CD4-positive, alpha-beta T cell (primary cell): ENCODE data around the gene ENTPD3. TPM values are rescaled to one million over a fixed set of nuclear protein-coding genes. Genes with fewer than 3 reads are reported as not detected.

ENCODE experiments used
- ATAC-seq: fragments of 200-7000 bp; cut with Tn5 transposase; one replicate; pipeline ENCODE4 v1.10.0; 2022; ENCODE audit warnings: mild to moderate bottlenecking; ENCODE audit not compliant: poor library complexity
- CTCF ChIA-PET: fragments of 350-600 bp; sonication (Branson Sonifier 250); formaldehyde crosslinking; loops from one replicate; lab custom pipeline; 2021; ENCODE audit warnings: antibody characterized with exemption, inconsistent platforms; lab: Charles Lee
- POLR2A ChIA-PET: fragments of 350-600 bp; sonication (Branson Sonifier 250); formaldehyde crosslinking; loops from one replicate; lab custom pipeline; 2021; ENCODE audit warnings: antibody characterized with exemption, inconsistent platforms; lab: Charles Lee
- DNase-seq, 14 experiments: peaks; one replicate each; pipeline ENCODE4 v3.0.0-alpha.2; 2013 to 2020; ENCODE audit warnings: mixed read lengths in 2 of 14
- H3K27ac ChIP-seq, 2 donors: one replicate each; pipeline versions ENCODE4 v1.5.1 to v1.7.0; 2013; ENCODE audit warnings: low read length in 2 of 2, low read depth in 1 of 2, mild to moderate bottlenecking in 1 of 2
- H3K27me3 ChIP-seq, 2 experiments: 1 replicate in 1 of 2; 2 replicates in 1 of 2; pipeline versions ENCODE4 v1.6.1 to v1.7.0; 2013; ENCODE audit warnings: low read length in 2 of 2, control low read depth in 1 of 2, mild to moderate bottlenecking in 1 of 2, moderate library complexity in 1 of 2; ENCODE audit not compliant: insufficient read depth in 2 of 2, control insufficient read depth in 1 of 2
- H3K36me3 ChIP-seq: one replicate; pipeline ENCODE4 v1.6.1; 2013; ENCODE audit warnings: low read length, control low read depth; ENCODE audit not compliant: insufficient read depth
- H3K4me1 ChIP-seq: one replicate; pipeline ENCODE4 v1.6.1; 2013; ENCODE audit warnings: low read length, control low read depth; ENCODE audit not compliant: insufficient read depth
- H3K4me3 ChIP-seq: one replicate; pipeline ENCODE4 v1.5.1; 2013; ENCODE audit warnings: mild to moderate bottlenecking, low read length, moderate library complexity
- H3K9me3 ChIP-seq, 2 experiments: 1 replicate in 1 of 2; 2 replicates in 1 of 2; pipeline versions ENCODE4 v1.6.1 to v1.7.0; 2013; ENCODE audit warnings: low read length in 2 of 2, mild to moderate bottlenecking in 2 of 2, control low read depth in 1 of 2, moderate library complexity in 1 of 2; ENCODE audit not compliant: control insufficient read depth in 1 of 2, insufficient read depth in 1 of 2
- H3K27ac Mint-ChIP-seq: one replicate; pipeline ENCODE4 v1.8.0; 2020; ENCODE audit warnings: mixed read lengths
- H3K27me3 Mint-ChIP-seq: one replicate; pipeline ENCODE4 v1.8.0; 2021; ENCODE audit warnings: mixed read lengths
- H3K36me3 Mint-ChIP-seq: one replicate; pipeline ENCODE4 v1.8.0; 2021; ENCODE audit warnings: low read depth, mixed read lengths
- H3K4me1 Mint-ChIP-seq: one replicate; pipeline ENCODE4 v1.8.0; 2021; ENCODE audit warnings: low read depth, mixed read lengths
- H3K4me3 Mint-ChIP-seq: one replicate; pipeline ENCODE4 v1.8.0; 2020; ENCODE audit warnings: mild to moderate bottlenecking, mixed read lengths
- H3K9me3 Mint-ChIP-seq: one replicate; pipeline ENCODE4 v1.8.0; 2020; ENCODE audit warnings: mixed read lengths
- intact Hi-C, 2 experiments: fragments of 100-400 bp; cut with DNase I in 1 of 2; cut with micrococcal nuclease in 1 of 2; formaldehyde crosslinking; loops; one replicate each; pipeline versions ENCODE4 v1.15.1 to v1.9.0; 2023 to 2025; cut with DNase I, micrococcal nuclease
- total RNA-seq, 174 experiments: library from RNA in 2 of 174; stranded (reverse) in 2 of 174; gene quantifications; one replicate each; pipeline ENCODE4 v1.2.3 and lab custom pipeline; 2021 to 2026
- TF ChIP-seq, protein P1 (sequence below): fragments of 200-600 bp; IDR thresholded peaks from one replicate; pipeline ENCODE4 v1.8.0; 2022; ENCODE audit warnings: antibody characterized with exemption, mild to moderate bottlenecking

Gene ENTPD3
- total RNA-seq, 2 experiments from 2014 or later = not detected

DNA sequence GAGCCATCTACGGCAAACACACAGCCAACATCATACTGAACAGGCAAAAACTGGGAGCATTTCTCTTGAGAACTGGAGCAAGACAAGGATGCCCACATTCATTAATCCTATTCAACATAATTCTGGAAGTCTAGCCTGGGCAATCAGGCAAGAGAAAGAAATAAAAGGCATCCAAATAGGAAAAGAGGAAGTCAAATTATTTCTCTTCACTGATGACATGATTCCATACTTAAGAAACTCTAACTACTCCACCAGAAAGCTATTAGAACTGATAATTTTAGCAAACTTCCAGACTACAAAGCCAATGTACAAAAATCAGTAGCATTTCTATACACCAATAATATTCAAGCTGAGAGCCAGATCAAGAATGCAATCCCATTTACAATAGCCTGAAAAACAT is 17.3 kb upstream of the ENTPD3 start:
- Mint-ChIP-seq H3K9me3 (no peaks in the 10 kb centered on the region), H3K4me3 (no peak overlapping the region), H3K27me3 (peaks cover 23% of the 10 kb centered on the region), H3K36me3 (no peaks in the 10 kb centered on the region), H3K27ac (no peak overlapping the region), H3K4me1 (no peaks in the 10 kb centered on the region)
- ChIA-PET POLR2A (no interaction called here), CTCF (no interaction called here)
- no peak for ATAC-seq
- no peak overlapping the region for H3K4me3 ChIP-seq
- TF ChIP-seq, protein P1, sequence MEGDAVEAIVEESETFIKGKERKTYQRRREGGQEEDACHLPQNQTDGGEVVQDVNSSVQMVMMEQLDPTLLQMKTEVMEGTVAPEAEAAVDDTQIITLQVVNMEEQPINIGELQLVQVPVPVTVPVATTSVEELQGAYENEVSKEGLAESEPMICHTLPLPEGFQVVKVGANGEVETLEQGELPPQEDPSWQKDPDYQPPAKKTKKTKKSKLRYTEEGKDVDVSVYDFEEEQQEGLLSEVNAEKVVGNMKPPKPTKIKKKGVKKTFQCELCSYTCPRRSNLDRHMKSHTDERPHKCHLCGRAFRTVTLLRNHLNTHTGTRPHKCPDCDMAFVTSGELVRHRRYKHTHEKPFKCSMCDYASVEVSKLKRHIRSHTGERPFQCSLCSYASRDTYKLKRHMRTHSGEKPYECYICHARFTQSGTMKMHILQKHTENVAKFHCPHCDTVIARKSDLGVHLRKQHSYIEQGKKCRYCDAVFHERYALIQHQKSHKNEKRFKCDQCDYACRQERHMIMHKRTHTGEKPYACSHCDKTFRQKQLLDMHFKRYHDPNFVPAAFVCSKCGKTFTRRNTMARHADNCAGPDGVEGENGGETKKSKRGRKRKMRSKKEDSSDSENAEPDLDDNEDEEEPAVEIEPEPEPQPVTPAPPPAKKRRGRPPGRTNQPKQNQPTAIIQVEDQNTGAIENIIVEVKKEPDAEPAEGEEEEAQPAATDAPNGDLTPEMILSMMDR = no peak
- H3K36me3 ChIP-seq = no peaks in the 10 kb centered on the region
- H3K27ac ChIP-seq = no peak overlapping the region
- H3K4me1 ChIP-seq = no peaks in the 10 kb centered on the region
- no peak for DNase-seq
- no peaks in the 10 kb centered on the region for H3K27me3 ChIP-seq
- H3K9me3 ChIP-seq = no peaks in the 10 kb centered on the region
- intact Hi-C loops = no loop called here

DNA sequence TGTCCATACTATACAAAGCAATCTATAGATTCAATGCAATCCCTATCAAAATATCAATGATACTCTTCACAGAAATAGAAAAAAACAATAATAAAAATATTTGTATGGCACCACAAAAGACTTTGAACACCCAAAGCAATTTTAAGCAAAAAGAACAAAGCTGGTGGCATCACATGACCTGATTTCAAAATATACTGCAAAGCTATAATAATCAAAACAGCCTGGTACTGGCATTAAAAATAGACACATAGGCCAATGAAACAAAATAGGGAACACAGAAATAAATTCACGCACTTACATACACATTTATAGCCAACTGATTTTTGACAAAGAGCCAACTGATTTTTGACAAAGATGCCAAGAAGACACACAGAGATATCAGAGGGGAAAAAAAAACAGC is 9.2 kb upstream of the ENTPD3 start:
- ChIA-PET CTCF (no interaction called here), POLR2A (no interaction called here)
- Histone ChIP-seq H3K4me3 (no peak overlapping the region), H3K27ac (no peak overlapping the region), H3K36me3 (no peaks in the 10 kb centered on the region), H3K27me3 (no peaks in the 10 kb centered on the region), H3K9me3 (no peaks in the 10 kb centered on the region), H3K4me1 (no peaks in the 10 kb centered on the region)
- Mint-ChIP-seq H3K4me3 (no peak overlapping the region), H3K27ac (no peak overlapping the region), H3K9me3 (peaks cover 4% of the 10 kb centered on the region), H3K27me3 (peaks cover 2% of the 10 kb centered on the region), H3K4me1 (no peaks in the 10 kb centered on the region), H3K36me3 (no peaks in the 10 kb centered on the region)
- ATAC-seq = no peak
- intact Hi-C loops = no loop called here
- DNase-seq = no peak
- TF ChIP-seq, protein P1 = no peak

DNA sequence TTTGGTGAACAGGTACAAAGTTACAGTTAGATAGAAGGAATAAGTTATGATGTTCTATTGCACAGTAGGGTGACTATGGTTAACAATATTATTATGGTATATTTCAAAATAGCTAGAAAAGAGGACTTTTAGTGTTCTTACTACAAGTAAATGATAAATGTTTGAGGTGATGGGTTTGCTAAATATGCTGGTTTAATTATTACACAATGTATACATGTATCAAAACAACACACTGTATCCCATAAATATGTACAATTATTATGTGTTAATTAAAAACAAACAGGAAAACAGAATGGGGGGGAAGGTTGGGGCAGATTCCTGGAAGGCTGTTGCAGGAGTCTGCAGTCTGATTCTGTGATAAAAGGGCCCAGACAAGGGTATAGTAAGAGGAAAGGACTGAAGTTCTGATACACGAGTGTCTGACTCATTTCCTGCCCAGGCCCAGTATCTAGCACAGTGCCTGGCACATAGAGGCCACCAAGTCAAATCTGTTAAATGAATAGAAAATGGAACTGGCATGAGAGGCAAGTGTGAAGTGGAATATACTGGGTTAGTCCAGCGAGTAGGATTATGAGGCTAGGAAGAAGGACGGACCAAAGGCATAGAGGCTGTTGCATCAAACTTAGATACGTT is 7.2 kb upstream of the ENTPD3 start:
- no peaks in the 10 kb centered on the region for H3K36me3 Mint-ChIP-seq
- no peak overlapping the region for H3K4me3 ChIP-seq
- no peaks in the 10 kb centered on the region for H3K9me3 ChIP-seq
- intact Hi-C loops = no loop called here
- H3K27me3 ChIP-seq = no peaks in the 10 kb centered on the region
- TF ChIP-seq, protein P1 = no peak
- no peaks in the 10 kb centered on the region for H3K36me3 ChIP-seq
- H3K4me1 ChIP-seq = no peaks in the 10 kb centered on the region
- H3K27me3 Mint-ChIP-seq = peaks cover 8% of the 10 kb centered on the region
- no peak overlapping the region for H3K27ac Mint-ChIP-seq
- no peaks in the 10 kb centered on the region for H3K4me1 Mint-ChIP-seq
- H3K9me3 Mint-ChIP-seq = peaks cover 4% of the 10 kb centered on the region
- no peak overlapping the region for H3K4me3 Mint-ChIP-seq
- no peak overlapping the region for H3K27ac ChIP-seq
- no peak for DNase-seq
- no peak for ATAC-seq
- CTCF ChIA-PET = no interaction called here
- POLR2A ChIA-PET = no interaction called here
